Caco-2 (cell line): Measurements from ENCODE around the gene PLRG1. TPM values are rescaled to one million over a fixed set of nuclear protein-coding genes. Genes with fewer than 3 reads are reported as not detected.

ENCODE experiments used
- BruUV-seq: library from RNA; stranded (reverse); fragments of 400-500 nt; replicated peaks from 2 replicates; lab custom pipeline; 2021; lab: Mats Ljungman, UMichigan
- CTCF ChIA-PET: fragments of 300-600 bp; sonication (Branson Sonifier 250); formaldehyde crosslinking; loops from one replicate; lab custom pipeline; 2022; ENCODE audit warnings: antibody characterized with exemption; lab: Charles Lee
- POLR2A ChIA-PET: fragments of 300-600 bp; sonication (Branson Sonifier 250); formaldehyde crosslinking; loops from one replicate; lab custom pipeline; 2022; ENCODE audit warnings: antibody characterized with exemption; lab: Charles Lee
- DNase-seq, 2 experiments: peaks; one replicate each; pipeline versions ENCODE4 v3.0.0 to v3.0.0-alpha.2; 2020 to 2022
- H3K27me3 ChIP-seq: replicated peaks from 2 replicates; pipeline ENCODE4 v1.6.0; 2011; ENCODE audit warnings: low read length; ENCODE audit not compliant: control insufficient read depth, insufficient read depth
- H3K36me3 ChIP-seq: 2 replicates; pipeline ENCODE4 v1.5.1; 2011; ENCODE audit warnings: low read length; ENCODE audit not compliant: control insufficient read depth, insufficient read depth
- H3K4me1 ChIP-seq: fragments of 250-450 bp; sonication (Bioruptor Pico); 2 replicates; pipeline ENCODE4 v1.5.1; 2020; ENCODE audit warnings: mild to moderate bottlenecking
- H3K4me3 ChIP-seq: 2 replicates; pipeline ENCODE4 v1.5.1; 2011; ENCODE audit warnings: low read depth, mild to moderate bottlenecking, control low read depth, low read length
- H3K9me3 ChIP-seq: fragments of 250-450 bp; sonication (Bioruptor Pico); 2 replicates; pipeline ENCODE4 v1.5.1; 2020; ENCODE audit warnings: mild to moderate bottlenecking, moderate library complexity
- H3K27ac Mint-ChIP-seq: one replicate; pipeline ENCODE4 v1.8.0; 2022; ENCODE audit warnings: mixed read lengths; ENCODE audit not compliant: unreplicated experiment
- H3K27me3 Mint-ChIP-seq: one replicate; pipeline ENCODE4 v1.8.0; 2022; ENCODE audit warnings: mixed read lengths; ENCODE audit not compliant: insufficient read depth, unreplicated experiment
- H3K36me3 Mint-ChIP-seq: one replicate; pipeline ENCODE4 v1.8.0; 2022; ENCODE audit warnings: mild to moderate bottlenecking, mixed read lengths; ENCODE audit not compliant: insufficient read depth, unreplicated experiment
- H3K4me1 Mint-ChIP-seq: one replicate; pipeline ENCODE4 v1.8.0; 2022; ENCODE audit warnings: low read depth, mixed read lengths; ENCODE audit not compliant: unreplicated experiment
- H3K4me3 Mint-ChIP-seq: one replicate; pipeline ENCODE4 v1.8.0; 2022; ENCODE audit warnings: mild to moderate bottlenecking, moderate library complexity, mixed read lengths; ENCODE audit not compliant: unreplicated experiment
- H3K9me3 Mint-ChIP-seq: one replicate; pipeline ENCODE4 v1.8.0; 2022; ENCODE audit warnings: mixed read lengths; ENCODE audit not compliant: unreplicated experiment
- CTCF ChIP-seq, 2 experiments: fragments of 200-600 bp in 1 of 2; IDR thresholded peaks; 1 replicate in 1 of 2; 2 replicates in 1 of 2; pipeline versions ENCODE4 v1.5.1 to v1.8.0; 2011 to 2022; ENCODE audit warnings: antibody characterized with exemption in 1 of 2, control low read depth in 1 of 2, inconsistent platforms in 1 of 2, low read depth in 1 of 2, low read length in 1 of 2, mild to moderate bottlenecking in 1 of 2, moderate library complexity in 1 of 2; ENCODE audit not compliant: insufficient read depth in 1 of 2, severe bottlenecking in 1 of 2, unreplicated experiment in 1 of 2
- intact Hi-C: fragments of 100-400 bp; cut with micrococcal nuclease; formaldehyde crosslinking; loops from one replicate; pipeline ENCODE4 v1.10.0; 2022; ENCODE audit not compliant: unreplicated experiment
- total RNA-seq: library from RNA; stranded (reverse); gene quantifications from 2 replicates; pipeline ENCODE4 v1.2.3, GENCODE V29; 2022

The PLRG1 gene
- total RNA-seq, 1 experiment from 2014 or later = 99.4 TPM

GRCh38 chr4:154577324-154577723, 27.1 kb upstream of the PLRG1 start:
- Histone ChIP-seq H3K4me1 (0 out of 2 replicates have a peak, but pooled peaks cover 5% of the 10 kb centered on the region), H3K4me3 (no peak overlapping the region), H3K27me3 (no peaks in the 10 kb centered on the region), H3K9me3 (no peaks in the 10 kb centered on the region), H3K36me3 (no peaks in the 10 kb centered on the region)
- no TSS peak for BruUV-seq
- Mint-ChIP-seq H3K27ac (no peak overlapping the region), H3K4me3 (no peak overlapping the region), H3K36me3 (no peaks in the 10 kb centered on the region), H3K27me3 (no peaks in the 10 kb centered on the region), H3K4me1 (peaks cover 11% of the 10 kb centered on the region), H3K9me3 (no peaks in the 10 kb centered on the region)
- ChIA-PET CTCF (interaction anchor here (0.7 to 1.2 kb wide), 3 partner anchors 13 to 41 kb away, joined by 3 to 5 read pairs (median 3); partner anchors contain the start of gene FGA), POLR2A (interaction anchor here (0.5 kb wide), 1 partner anchor 27 kb away, joined by 3 read pairs; no protein-coding TSS in a partner anchor)
- no peak for TF ChIP-seq CTCF (IDR thresholded peaks at IDR 0.05; ENCODE audit: insufficient read depth in 1 of 2, low read depth in 1 of 2, low read length in 1 of 2, severe bottlenecking in 1 of 2, unreplicated experiment in 1 of 2)
- DNase-seq = peak in 1 of 2 experiments; percentile 34
- intact Hi-C loops = loop anchor here (1.0 kb wide), 4 partner anchors 13 to 41 kb away; partner anchors contain the start of gene FGA

GRCh38 chr4:154574311-154574710, 24.1 kb upstream of the PLRG1 start:
- intact Hi-C loops = no loop called here
- Mint-ChIP-seq H3K36me3 (no peaks in the 10 kb centered on the region), H3K27ac (no peak overlapping the region), H3K4me3 (no peak overlapping the region), H3K4me1 (peaks cover 11% of the 10 kb centered on the region), H3K27me3 (no peaks in the 10 kb centered on the region), H3K9me3 (no peaks in the 10 kb centered on the region)
- Histone ChIP-seq H3K9me3 (no peaks in the 10 kb centered on the region), H3K36me3 (no peaks in the 10 kb centered on the region), H3K4me3 (no peak overlapping the region), H3K27me3 (no peaks in the 10 kb centered on the region), H3K4me1 (0 out of 2 replicates have a peak, but pooled peaks cover 5% of the 10 kb centered on the region)
- POLR2A ChIA-PET = no interaction called here
- BruUV-seq = no TSS peak
- no peak for TF ChIP-seq CTCF (IDR thresholded peaks at IDR 0.05; ENCODE audit: insufficient read depth in 1 of 2, low read depth in 1 of 2, low read length in 1 of 2, severe bottlenecking in 1 of 2, unreplicated experiment in 1 of 2)
- CTCF ChIA-PET = interaction anchor here (1.3 kb wide), 1 partner anchor 44 kb away, joined by 3 read pairs; no protein-coding TSS in a partner anchor
- no peak for DNase-seq

GRCh38 chr4:154573190-154573870, 23.1 kb upstream of the PLRG1 start:
- no TSS peak for BruUV-seq
- Histone ChIP-seq H3K4me1 (0 out of 2 replicates have a peak, but pooled peaks cover 5% of the 10 kb centered on the region), H3K27me3 (no peaks in the 10 kb centered on the region), H3K9me3 (no peaks in the 10 kb centered on the region), H3K4me3 (no peak overlapping the region), H3K36me3 (no peaks in the 10 kb centered on the region)
- Mint-ChIP-seq H3K27ac (no peak overlapping the region), H3K4me3 (no peak overlapping the region), H3K27me3 (no peaks in the 10 kb centered on the region), H3K36me3 (no peaks in the 10 kb centered on the region), H3K9me3 (no peaks in the 10 kb centered on the region), H3K4me1 (peaks cover 11% of the 10 kb centered on the region)
- ChIA-PET POLR2A (no interaction called here), CTCF (interaction anchor here (1.3 kb wide), 1 partner anchor 45 kb away, joined by 3 read pairs; no protein-coding TSS in a partner anchor)
- intact Hi-C loops = no loop called here
- DNase-seq = no peak
- TF ChIP-seq CTCF (IDR thresholded peaks at IDR 0.05; ENCODE audit: insufficient read depth in 1 of 2, low read depth in 1 of 2, low read length in 1 of 2, severe bottlenecking in 1 of 2, unreplicated experiment in 1 of 2) = no peak
